Upper lobe of left lung (tissue), 4 donors: ENCODE measurements around the gene TPSG1.

Source experiments
- EP300 ChIP-seq, 4 donors: sonication (generic); formaldehyde crosslinking; IDR thresholded peaks; one replicate each; pipeline ENCODE4 v1.5.1; 2017; ENCODE audit warnings: antibody characterized with exemption in 4 of 4, control low read depth in 2 of 4
- POLR2AphosphoS5 ChIP-seq, 2 donors: sonication (generic); formaldehyde crosslinking; IDR thresholded peaks; one replicate each; pipeline ENCODE4 v1.5.1; 2017; ENCODE audit warnings: antibody characterized with exemption in 2 of 2
- TF ChIP-seq, protein P1 (sequence below), 6 experiments: fragments of 450-650 bp in 4 of 6; fragments of 200-600 bp in 2 of 6; sonication (generic) in 2 of 6; IDR thresholded peaks; one replicate each; pipeline ENCODE4 v1.5.1; 2016 to 2019; ENCODE audit warnings: antibody characterized with exemption in 6 of 6

DNA sequence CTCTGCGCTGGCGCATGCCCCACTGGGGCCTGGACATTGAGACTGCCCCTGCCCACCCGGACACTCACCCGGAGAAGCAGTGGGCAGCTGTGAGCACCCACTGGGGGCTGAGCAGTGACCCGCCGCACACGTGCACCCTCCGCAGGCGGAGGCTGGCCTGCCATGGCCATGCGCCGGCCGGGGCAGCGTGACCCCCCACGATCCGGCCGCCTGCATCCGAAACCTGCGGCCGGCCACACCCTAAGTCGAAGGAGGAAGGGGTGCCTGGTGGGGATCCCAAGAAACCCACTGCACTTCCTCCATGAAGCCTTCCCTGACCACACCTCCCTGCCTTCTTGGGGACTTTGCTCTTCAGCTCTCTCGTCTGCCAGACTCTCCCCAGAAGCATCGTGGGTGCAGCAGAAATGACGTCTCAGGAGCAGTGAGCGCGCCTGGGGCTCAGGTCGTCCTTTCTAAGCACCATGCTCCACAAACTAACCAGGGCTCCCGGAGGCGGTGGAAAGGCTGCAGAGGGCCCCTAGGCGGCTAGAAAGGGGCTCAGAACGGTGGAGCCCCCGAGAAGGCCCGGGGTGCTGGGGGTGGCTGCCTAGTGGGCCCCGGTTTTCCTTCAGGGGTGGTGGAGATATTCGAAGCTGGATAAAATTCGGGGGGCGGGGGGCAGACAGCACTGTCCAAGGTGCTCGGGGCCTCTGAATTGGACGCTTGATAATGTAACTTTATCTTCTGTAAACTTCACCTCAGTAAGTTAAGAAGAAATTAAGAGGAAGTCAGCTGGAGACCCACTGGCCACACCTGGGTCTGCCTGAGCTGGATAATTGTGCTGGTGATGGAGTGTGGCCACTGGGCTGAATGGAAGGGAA is 1.5 kb downstream of the TPSG1 start:
- TF ChIP-seq, protein P1, sequence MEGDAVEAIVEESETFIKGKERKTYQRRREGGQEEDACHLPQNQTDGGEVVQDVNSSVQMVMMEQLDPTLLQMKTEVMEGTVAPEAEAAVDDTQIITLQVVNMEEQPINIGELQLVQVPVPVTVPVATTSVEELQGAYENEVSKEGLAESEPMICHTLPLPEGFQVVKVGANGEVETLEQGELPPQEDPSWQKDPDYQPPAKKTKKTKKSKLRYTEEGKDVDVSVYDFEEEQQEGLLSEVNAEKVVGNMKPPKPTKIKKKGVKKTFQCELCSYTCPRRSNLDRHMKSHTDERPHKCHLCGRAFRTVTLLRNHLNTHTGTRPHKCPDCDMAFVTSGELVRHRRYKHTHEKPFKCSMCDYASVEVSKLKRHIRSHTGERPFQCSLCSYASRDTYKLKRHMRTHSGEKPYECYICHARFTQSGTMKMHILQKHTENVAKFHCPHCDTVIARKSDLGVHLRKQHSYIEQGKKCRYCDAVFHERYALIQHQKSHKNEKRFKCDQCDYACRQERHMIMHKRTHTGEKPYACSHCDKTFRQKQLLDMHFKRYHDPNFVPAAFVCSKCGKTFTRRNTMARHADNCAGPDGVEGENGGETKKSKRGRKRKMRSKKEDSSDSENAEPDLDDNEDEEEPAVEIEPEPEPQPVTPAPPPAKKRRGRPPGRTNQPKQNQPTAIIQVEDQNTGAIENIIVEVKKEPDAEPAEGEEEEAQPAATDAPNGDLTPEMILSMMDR (IDR thresholded peaks at IDR 0.05), result no peak
- no peak for TF ChIP-seq POLR2AphosphoS5 (IDR thresholded peaks at IDR 0.05)
- TF ChIP-seq EP300 (IDR thresholded peaks at IDR 0.05), result no peak
